WTC11 (cell line): ENCODE results near the gene NHLRC2. TPM values are rescaled to one million over a fixed set of nuclear protein-coding genes. Genes with fewer than 3 reads are reported as not detected.

Experiments used
- ATAC-seq: fragments of 200-7000 bp; cut with Tn5 transposase; 2 replicates; pipeline ENCODE4 v1.10.0; 2021; ENCODE audit warnings: mild to moderate bottlenecking, moderate library complexity
- CTCF ChIA-PET: fragments of 300-600 bp; sonication (Branson Sonifier 250); formaldehyde crosslinking; loops from one replicate; lab custom pipeline; 2021; ENCODE audit warnings: antibody characterized with exemption; lab: Charles Lee
- POLR2A ChIA-PET: fragments of 350-600 bp; sonication (Branson Sonifier 250); formaldehyde crosslinking; loops from one replicate; lab custom pipeline; 2021; ENCODE audit warnings: antibody characterized with exemption; lab: Charles Lee
- DNase-seq: peaks from one replicate; pipeline ENCODE4 v3.0.0; 2021; ENCODE audit warnings: low spot score
- H3K27ac Mint-ChIP-seq: 2 replicates; pipeline ENCODE4 v1.8.0; 2021; ENCODE audit warnings: mixed read lengths
- H3K27me3 Mint-ChIP-seq: 2 replicates; pipeline ENCODE4 v1.8.0; 2021; ENCODE audit warnings: low read depth, mild to moderate bottlenecking, moderate library complexity, mixed read lengths
- H3K36me3 Mint-ChIP-seq: 2 replicates; pipeline ENCODE4 v1.8.0; 2021; ENCODE audit warnings: mixed read lengths
- H3K4me1 Mint-ChIP-seq: 2 replicates; pipeline ENCODE4 v1.8.0; 2022; ENCODE audit warnings: mixed read lengths
- H3K4me3 Mint-ChIP-seq: 2 replicates; pipeline ENCODE4 v1.8.0; 2021; ENCODE audit warnings: mild to moderate bottlenecking, moderate library complexity, mixed read lengths
- H3K9me3 Mint-ChIP-seq: 2 replicates; pipeline ENCODE4 v1.8.0; 2021; ENCODE audit warnings: mixed read lengths
- ARID4B ChIP-seq: sonication (generic); formaldehyde crosslinking; IDR thresholded peaks from 2 replicates; pipeline ENCODE4 v1.8.0; 2023; ENCODE audit warnings: missing genetic modification reagents, mild to moderate bottlenecking, borderline replicate concordance
- ATF1 ChIP-seq: sonication (generic); formaldehyde crosslinking; IDR thresholded peaks from 2 replicates; pipeline ENCODE4 v1.8.1; 2023; ENCODE audit warnings: mild to moderate bottlenecking, moderate library complexity, missing genetic modification reagents
- ERG ChIP-seq: fragments of 250-450 bp; sonication (Bioruptor Pico); IDR thresholded peaks from 2 replicates; pipeline ENCODE4 v1.8.0; 2021; ENCODE audit warnings: mild to moderate bottlenecking
- IRF2 ChIP-seq: sonication (generic); formaldehyde crosslinking; IDR thresholded peaks from 2 replicates; pipeline ENCODE4 v1.8.0; 2022; ENCODE audit warnings: low read depth, missing genetic modification reagents, borderline replicate concordance
- JUN ChIP-seq: sonication (generic); formaldehyde crosslinking; IDR thresholded peaks from 2 replicates; pipeline ENCODE4 v1.8.0; 2023; ENCODE audit warnings: mild to moderate bottlenecking, missing genetic modification reagents
- MXD4 ChIP-seq: fragments of 250-450 bp; sonication (Bioruptor Pico); IDR thresholded peaks from 2 replicates; pipeline ENCODE4 v1.8.0; 2021; ENCODE audit warnings: mild to moderate bottlenecking, moderate library complexity, borderline replicate concordance
- NFE2L1 ChIP-seq: sonication (generic); formaldehyde crosslinking; IDR thresholded peaks from 2 replicates; pipeline ENCODE4 v1.8.1; 2023; ENCODE audit warnings: missing genetic modification reagents
- NFYB ChIP-seq: sonication (generic); formaldehyde crosslinking; conservative IDR thresholded peaks from 2 replicates; pipeline ENCODE4 v1.8.0; 2022; ENCODE audit warnings: low read depth, missing genetic modification reagents
- NR2C2 ChIP-seq: sonication (generic); formaldehyde crosslinking; IDR thresholded peaks from 2 replicates; pipeline ENCODE4 v1.8.0; 2022; ENCODE audit warnings: mild to moderate bottlenecking, missing genetic modification reagents
- NR3C1 ChIP-seq: sonication (generic); formaldehyde crosslinking; conservative IDR thresholded peaks from 2 replicates; pipeline ENCODE4 v1.8.1; 2023; ENCODE audit warnings: low read depth, mild to moderate bottlenecking, missing genetic modification reagents
- OVOL2 ChIP-seq: fragments of 250-450 bp; sonication (Bioruptor Pico); IDR thresholded peaks from 2 replicates; pipeline ENCODE4 v1.9.0; 2021; ENCODE audit warnings: mild to moderate bottlenecking, borderline replicate concordance
- PRRX2 ChIP-seq: fragments of 250-450 bp; sonication (Bioruptor Pico); IDR thresholded peaks from 2 replicates; pipeline ENCODE4 v1.8.0; 2021; ENCODE audit warnings: mild to moderate bottlenecking
- ZNF138 ChIP-seq: sonication (generic); formaldehyde crosslinking; conservative IDR thresholded peaks from 2 replicates; pipeline ENCODE4 v1.8.1; 2022; ENCODE audit warnings: mild to moderate bottlenecking, moderate library complexity, missing genetic modification reagents
- ZNF263 ChIP-seq: sonication (generic); formaldehyde crosslinking; IDR thresholded peaks from 2 replicates; pipeline ENCODE4 v1.8.1; 2022; ENCODE audit warnings: low read depth, mild to moderate bottlenecking, moderate library complexity, missing genetic modification reagents
- ZNF396 ChIP-seq: fragments of 250-450 bp; sonication (Bioruptor Pico); IDR thresholded peaks from 2 replicates; pipeline ENCODE4 v1.8.0; 2021; ENCODE audit warnings: mild to moderate bottlenecking, moderate library complexity, borderline replicate concordance
- ZNF425 ChIP-seq: fragments of 250-450 bp; sonication (Bioruptor Pico); conservative IDR thresholded peaks from 2 replicates; pipeline ENCODE4 v1.9.0; 2021; ENCODE audit warnings: mild to moderate bottlenecking
- total RNA-seq: library from RNA; stranded (reverse); gene quantifications from 3 replicates; pipeline ENCODE4 v1.2.3, GENCODE V29; 2021
- TF ChIP-seq, protein P1 (sequence below): sonication (generic); formaldehyde crosslinking; IDR thresholded peaks from 2 replicates; pipeline ENCODE4 v1.8.0; 2022; ENCODE audit warnings: missing genetic modification reagents
- TF ChIP-seq, protein P2 (sequence below): sonication (generic); formaldehyde crosslinking; IDR thresholded peaks from 2 replicates; pipeline ENCODE4 v1.8.0; 2022; ENCODE audit warnings: mild to moderate bottlenecking, missing genetic modification reagents
- TF ChIP-seq, protein P3 (sequence below): sonication (generic); formaldehyde crosslinking; IDR thresholded peaks from 2 replicates; pipeline ENCODE4 v1.8.1; 2023; ENCODE audit warnings: mild to moderate bottlenecking, moderate library complexity, missing genetic modification reagents
- TF ChIP-seq, protein P4 (sequence below): sonication (generic); formaldehyde crosslinking; conservative IDR thresholded peaks from 2 replicates; pipeline ENCODE4 v1.8.1; 2022; ENCODE audit warnings: mild to moderate bottlenecking, missing genetic modification reagents
- TF ChIP-seq, protein P5 (sequence below): fragments of 250-450 bp; sonication (Bioruptor Pico); IDR thresholded peaks from 2 replicates; pipeline ENCODE4 v1.9.0; 2021; ENCODE audit warnings: mild to moderate bottlenecking

NHLRC2 gene
- total RNA-seq, 1 experiment from 2014 or later: 37.9 TPM

DNA sequence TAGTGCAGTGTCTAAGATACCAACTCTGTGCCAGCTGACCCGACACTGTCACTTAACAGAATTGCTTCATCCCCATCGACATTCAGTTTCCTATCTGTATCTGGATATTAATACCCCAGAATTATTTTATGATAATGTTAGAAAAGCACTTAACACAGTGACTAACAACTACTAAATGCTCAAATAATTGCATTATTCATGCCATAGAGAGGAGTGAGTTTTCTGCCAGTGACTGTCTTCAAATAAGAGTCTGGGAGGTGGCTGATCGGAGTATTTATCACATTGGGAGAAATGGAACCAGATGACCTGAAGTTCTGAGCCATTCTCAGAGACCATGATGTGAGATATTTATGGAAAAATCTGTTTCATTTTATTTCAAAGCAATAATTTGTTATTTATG is 65.7 kb downstream of the NHLRC2 start:
- ChIA-PET POLR2A (no interaction called here), CTCF (no interaction called here)
- no peak for DNase-seq
- no peak for ATAC-seq
- H3K36me3 Mint-ChIP-seq: no peaks in the 10 kb centered on the region
- no peak overlapping the region for H3K27ac Mint-ChIP-seq
- H3K4me1 Mint-ChIP-seq: no peaks in the 10 kb centered on the region
- TF ChIP-seq ZNF396 (no peak), ZNF263 (CRISPR knock-in tag) (no peak), MXD4 (no peak)
- no peak overlapping the region for H3K4me3 Mint-ChIP-seq
- no peaks in the 10 kb centered on the region for H3K27me3 Mint-ChIP-seq
- peaks cover 9% of the 10 kb centered on the region for H3K9me3 Mint-ChIP-seq

- POLR2A ChIA-PET: no interaction called here
These were observed 66.4 kb downstream of the NHLRC2 start for GRCh38 chr10:113920875-113921274.

More at GRCh38 chr10:113920875-113921274, 66.4 kb downstream of the NHLRC2 start:
- TF ChIP-seq ARID4B (CRISPR knock-in tag) (no peak), ATF1 (no peak), JUN (CRISPR knock-in tag) (no peak), OVOL2 (CRISPR knock-in tag) (no peak), ZNF138 (no peak), ERG (CRISPR knock-in tag) (no peak), NFE2L1 (CRISPR knock-in tag) (no peak), ZNF425 (CRISPR knock-in tag) (no peak), PRRX2 (CRISPR knock-in tag) (no peak), IRF2 (CRISPR knock-in tag) (no peak), NR2C2 (CRISPR knock-in tag) (no peak), NFYB (CRISPR knock-in tag) (no peak), NR3C1 (CRISPR knock-in tag) (no peak)
- TF ChIP-seq, protein P1, sequence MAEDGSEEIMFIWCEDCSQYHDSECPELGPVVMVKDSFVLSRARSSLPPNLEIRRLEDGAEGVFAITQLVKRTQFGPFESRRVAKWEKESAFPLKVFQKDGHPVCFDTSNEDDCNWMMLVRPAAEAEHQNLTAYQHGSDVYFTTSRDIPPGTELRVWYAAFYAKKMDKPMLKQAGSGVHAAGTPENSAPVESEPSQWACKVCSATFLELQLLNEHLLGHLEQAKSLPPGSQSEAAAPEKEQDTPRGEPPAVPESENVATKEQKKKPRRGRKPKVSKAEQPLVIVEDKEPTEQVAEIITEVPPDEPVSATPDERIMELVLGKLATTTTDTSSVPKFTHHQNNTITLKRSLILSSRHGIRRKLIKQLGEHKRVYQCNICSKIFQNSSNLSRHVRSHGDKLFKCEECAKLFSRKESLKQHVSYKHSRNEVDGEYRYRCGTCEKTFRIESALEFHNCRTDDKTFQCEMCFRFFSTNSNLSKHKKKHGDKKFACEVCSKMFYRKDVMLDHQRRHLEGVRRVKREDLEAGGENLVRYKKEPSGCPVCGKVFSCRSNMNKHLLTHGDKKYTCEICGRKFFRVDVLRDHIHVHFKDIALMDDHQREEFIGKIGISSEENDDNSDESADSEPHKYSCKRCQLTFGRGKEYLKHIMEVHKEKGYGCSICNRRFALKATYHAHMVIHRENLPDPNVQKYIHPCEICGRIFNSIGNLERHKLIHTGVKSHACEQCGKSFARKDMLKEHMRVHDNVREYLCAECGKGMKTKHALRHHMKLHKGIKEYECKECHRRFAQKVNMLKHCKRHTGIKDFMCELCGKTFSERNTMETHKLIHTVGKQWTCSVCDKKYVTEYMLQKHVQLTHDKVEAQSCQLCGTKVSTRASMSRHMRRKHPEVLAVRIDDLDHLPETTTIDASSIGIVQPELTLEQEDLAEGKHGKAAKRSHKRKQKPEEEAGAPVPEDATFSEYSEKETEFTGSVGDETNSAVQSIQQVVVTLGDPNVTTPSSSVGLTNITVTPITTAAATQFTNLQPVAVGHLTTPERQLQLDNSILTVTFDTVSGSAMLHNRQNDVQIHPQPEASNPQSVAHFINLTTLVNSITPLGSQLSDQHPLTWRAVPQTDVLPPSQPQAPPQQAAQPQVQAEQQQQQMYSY (CRISPR knock-in tag): no peak
- TF ChIP-seq, protein P2, sequence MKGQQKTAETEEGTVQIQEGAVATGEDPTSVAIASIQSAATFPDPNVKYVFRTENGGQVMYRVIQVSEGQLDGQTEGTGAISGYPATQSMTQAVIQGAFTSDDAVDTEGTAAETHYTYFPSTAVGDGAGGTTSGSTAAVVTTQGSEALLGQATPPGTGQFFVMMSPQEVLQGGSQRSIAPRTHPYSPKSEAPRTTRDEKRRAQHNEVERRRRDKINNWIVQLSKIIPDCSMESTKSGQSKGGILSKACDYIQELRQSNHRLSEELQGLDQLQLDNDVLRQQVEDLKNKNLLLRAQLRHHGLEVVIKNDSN: no peak
- TF ChIP-seq, protein P3, sequence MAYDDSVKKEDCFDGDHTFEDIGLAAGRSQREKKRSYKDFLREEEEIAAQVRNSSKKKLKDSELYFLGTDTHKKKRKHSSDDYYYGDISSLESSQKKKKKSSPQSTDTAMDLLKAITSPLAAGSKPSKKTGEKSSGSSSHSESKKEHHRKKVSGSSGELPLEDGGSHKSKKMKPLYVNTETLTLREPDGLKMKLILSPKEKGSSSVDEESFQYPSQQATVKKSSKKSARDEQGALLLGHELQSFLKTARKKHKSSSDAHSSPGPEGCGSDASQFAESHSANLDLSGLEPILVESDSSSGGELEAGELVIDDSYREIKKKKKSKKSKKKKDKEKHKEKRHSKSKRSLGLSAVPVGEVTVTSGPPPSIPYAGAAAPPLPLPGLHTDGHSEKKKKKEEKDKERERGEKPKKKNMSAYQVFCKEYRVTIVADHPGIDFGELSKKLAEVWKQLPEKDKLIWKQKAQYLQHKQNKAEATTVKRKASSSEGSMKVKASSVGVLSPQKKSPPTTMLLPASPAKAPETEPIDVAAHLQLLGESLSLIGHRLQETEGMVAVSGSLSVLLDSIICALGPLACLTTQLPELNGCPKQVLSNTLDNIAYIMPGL: no peak
- TF ChIP-seq, protein P4, sequence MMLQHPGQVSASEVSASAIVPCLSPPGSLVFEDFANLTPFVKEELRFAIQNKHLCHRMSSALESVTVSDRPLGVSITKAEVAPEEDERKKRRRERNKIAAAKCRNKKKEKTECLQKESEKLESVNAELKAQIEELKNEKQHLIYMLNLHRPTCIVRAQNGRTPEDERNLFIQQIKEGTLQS: no peak
- TF ChIP-seq, protein P5, sequence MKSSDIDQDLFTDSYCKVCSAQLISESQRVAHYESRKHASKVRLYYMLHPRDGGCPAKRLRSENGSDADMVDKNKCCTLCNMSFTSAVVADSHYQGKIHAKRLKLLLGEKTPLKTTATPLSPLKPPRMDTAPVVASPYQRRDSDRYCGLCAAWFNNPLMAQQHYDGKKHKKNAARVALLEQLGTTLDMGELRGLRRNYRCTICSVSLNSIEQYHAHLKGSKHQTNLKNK (CRISPR knock-in tag): no peak
- TF ChIP-seq, all 79 proteins: peak for 0
- CTCF ChIA-PET: no interaction called here
- Mint-ChIP-seq H3K27me3 (no peaks in the 10 kb centered on the region), H3K4me3 (no peak overlapping the region), H3K4me1 (no peaks in the 10 kb centered on the region), H3K36me3 (no peaks in the 10 kb centered on the region), H3K9me3 (peaks cover 11% of the 10 kb centered on the region), H3K27ac (no peak overlapping the region)
- DNase-seq (no peak), ATAC-seq (no peak)
